H1 (cell line): ENCODE measurements around the gene BTBD9. TPM values are rescaled to one million over a fixed set of nuclear protein-coding genes. Genes with fewer than 3 reads are reported as not detected.

Experiments
- CTCF ChIA-PET: fragments of 300-600 bp; sonication (Branson Sonifier 250); formaldehyde crosslinking; loops from one replicate; lab custom pipeline; 2021; ENCODE audit not compliant: partially characterized antibody; lab: Charles Lee
- POLR2A ChIA-PET: fragments of 300-600 bp; sonication (Branson Sonifier 250); formaldehyde crosslinking; loops from one replicate; lab custom pipeline; 2021; ENCODE audit warnings: inconsistent platforms; ENCODE audit not compliant: partially characterized antibody; lab: Charles Lee
- DNase-seq, 2 experiments: peaks; one replicate each; pipeline versions ENCODE4 v3.0.0 to v3.0.0-alpha.2; 2010 to 2022; ENCODE audit warnings: low spot score in 2 of 2, low read depth in 1 of 2, mixed read lengths in 1 of 2
- FAIRE-seq: peaks from 2 replicates; lab custom pipeline; 2011; peaks lifted over from hg19 to GRCh38; lab: Jason Lieb, UNC
- H2AFZ ChIP-seq: 2 replicates; pipeline ENCODE4 v1.8.1; 2012; ENCODE audit warnings: low read length, inconsistent platforms
- H2AK5ac ChIP-seq: 2 replicates; pipeline ENCODE4 v1.6.1; 2013; ENCODE audit warnings: low read depth, low read length
- H2BK120ac ChIP-seq: replicated peaks from 2 replicates; pipeline ENCODE3; 2013; ENCODE audit warnings: low read depth, low read length, inconsistent platforms
- H2BK12ac ChIP-seq: 2 replicates; pipeline ENCODE4 v1.6.1; 2013; ENCODE audit warnings: low read depth, low read length
- H2BK15ac ChIP-seq: 2 replicates; pipeline ENCODE4 v1.6.1; 2013; ENCODE audit warnings: low read length
- H2BK20ac ChIP-seq: 2 replicates; pipeline ENCODE4 v1.6.1; 2013; ENCODE audit warnings: low read length
- H2BK5ac ChIP-seq: 2 replicates; pipeline ENCODE4 v1.6.1; 2013; ENCODE audit warnings: low read depth, low read length
- H3K14ac ChIP-seq: 2 replicates; pipeline ENCODE4 v1.6.1; 2013; ENCODE audit warnings: inconsistent platforms; ENCODE audit not compliant: insufficient read length
- H3K18ac ChIP-seq: 2 replicates; pipeline ENCODE4 v1.6.1; 2013; ENCODE audit warnings: low read length; ENCODE audit errors: extremely low read depth
- H3K23ac ChIP-seq: 2 replicates; pipeline ENCODE4 v1.6.1; 2013; ENCODE audit warnings: inconsistent platforms; ENCODE audit not compliant: insufficient read length
- H3K23me2 ChIP-seq: 2 replicates; pipeline ENCODE4 v1.6.1; 2013; ENCODE audit warnings: low read depth, low read length
- H3K27ac ChIP-seq: 2 replicates; pipeline ENCODE4 v1.6.1; 2011; ENCODE audit warnings: low read depth, low read length, inconsistent platforms
- H3K27me3 ChIP-seq, 4 experiments: replicated peaks in 1 of 4; 1 replicate in 1 of 4; 2 replicates in 3 of 4; pipeline versions ENCODE4 v1.6.1 to v1.8.1; 2011 to 2013; ENCODE audit warnings: low read length in 3 of 4, mild to moderate bottlenecking in 3 of 4, inconsistent platforms in 2 of 4, mixed read lengths in 2 of 4, moderate library complexity in 1 of 4; ENCODE audit not compliant: control insufficient read depth in 3 of 4, insufficient read depth in 3 of 4; ENCODE audit errors: extremely low read depth in 1 of 4
- H3K36me3 ChIP-seq, 4 experiments: 2 replicates each; pipeline versions ENCODE4 v1.6.1 to v1.8.1; 2011 to 2013; ENCODE audit warnings: mild to moderate bottlenecking in 4 of 4, low read length in 3 of 4, moderate library complexity in 2 of 4, control low read depth in 1 of 4, inconsistent platforms in 1 of 4; ENCODE audit not compliant: insufficient read depth in 4 of 4, control insufficient read depth in 2 of 4
- H3K4ac ChIP-seq: replicated peaks from 2 replicates; pipeline ENCODE3; 2013; ENCODE audit warnings: low read length, low read depth, mixed read lengths, inconsistent platforms; ENCODE audit not compliant: insufficient read length
- H3K4me1 ChIP-seq, 4 experiments: replicated peaks in 1 of 4; 1 replicate in 1 of 4; 2 replicates in 3 of 4; pipeline versions ENCODE4 v1.6.1 to v1.8.1; 2011 to 2013; ENCODE audit warnings: low read length in 3 of 4, inconsistent platforms in 2 of 4, mixed read lengths in 1 of 4; ENCODE audit not compliant: insufficient read depth in 4 of 4, control insufficient read depth in 3 of 4
- H3K4me2 ChIP-seq, 2 experiments: 2 replicates each; pipeline versions ENCODE4 v1.6.1 to v1.8.1; 2011 to 2013; ENCODE audit warnings: low read depth in 2 of 2, low read length in 2 of 2, control low read depth in 1 of 2, inconsistent platforms in 1 of 2, mild to moderate bottlenecking in 1 of 2; ENCODE audit not compliant: insufficient read depth in 1 of 2
- H3K4me3 ChIP-seq, 4 experiments: fragments of 200-600, 300-600 bp in 1 of 4; sonication (generic), shearing (Covaris generic), sonication (Bioruptor Twin) in 1 of 4; 2 replicates each; pipeline versions ENCODE4 v1.5.1 to v1.8.1; 2011 to 2016; ENCODE audit warnings: low read length in 4 of 4, low read depth in 3 of 4, control low read depth in 2 of 4, inconsistent platforms in 2 of 4, mild to moderate bottlenecking in 2 of 4, mixed read lengths in 1 of 4, moderate library complexity in 1 of 4; ENCODE audit not compliant: insufficient read depth in 2 of 4; ENCODE audit errors: extremely low read depth in 1 of 4
- H3K56ac ChIP-seq: replicated peaks from 2 replicates; pipeline ENCODE3; 2013; ENCODE audit warnings: low read depth, mild to moderate bottlenecking, mixed read lengths, low read length, inconsistent platforms; ENCODE audit not compliant: insufficient read length
- H3K79me1 ChIP-seq: 2 replicates; pipeline ENCODE4 v1.6.1; 2013; ENCODE audit warnings: low read depth, low read length, control low read depth
- H3K79me2 ChIP-seq, 2 experiments: 2 replicates each; pipeline versions ENCODE4 v1.6.1 to v1.8.1; 2012 to 2013; ENCODE audit warnings: low read length in 2 of 2, mild to moderate bottlenecking in 2 of 2, inconsistent platforms in 1 of 2; ENCODE audit not compliant: insufficient read depth in 2 of 2, control insufficient read depth in 1 of 2
- H3K9ac ChIP-seq, 4 experiments: replicated peaks in 1 of 4; 1 replicate in 1 of 4; 2 replicates in 3 of 4; pipeline versions ENCODE4 v1.6.1 to v1.8.1; 2011 to 2013; ENCODE audit warnings: low read depth in 3 of 4, low read length in 3 of 4, control low read depth in 2 of 4, mild to moderate bottlenecking in 2 of 4, moderate library complexity in 2 of 4, inconsistent platforms in 1 of 4; ENCODE audit errors: extremely low read depth in 1 of 4
- H3K9me3 ChIP-seq, 2 experiments: 2 replicates each; pipeline versions ENCODE4 v1.6.1 to v1.8.1; 2012 to 2013; ENCODE audit warnings: mild to moderate bottlenecking in 2 of 2, moderate library complexity in 2 of 2, control low read depth in 1 of 2, inconsistent platforms in 1 of 2, low read depth in 1 of 2, low read length in 1 of 2, mixed read lengths in 1 of 2; ENCODE audit not compliant: insufficient read depth in 2 of 2
- H4K20me1 ChIP-seq, 2 experiments: replicated peaks in 1 of 2; 2 replicates each; pipeline versions ENCODE3 to v1.8.1; 2011 to 2013; ENCODE audit warnings: inconsistent platforms in 2 of 2, low read length in 2 of 2, mild to moderate bottlenecking in 1 of 2; ENCODE audit not compliant: insufficient read depth in 2 of 2, control insufficient read depth in 1 of 2
- H4K5ac ChIP-seq: 2 replicates; pipeline ENCODE4 v1.6.1; 2013; ENCODE audit warnings: low read length, low read depth, mixed read lengths, inconsistent platforms; ENCODE audit not compliant: insufficient read length
- H4K8ac ChIP-seq: 2 replicates; pipeline ENCODE4 v1.8.0; 2013; ENCODE audit warnings: mild to moderate bottlenecking, moderate library complexity, low read length, inconsistent platforms; ENCODE audit not compliant: insufficient read depth; ENCODE audit errors: extremely low read depth
- H4K91ac ChIP-seq: replicated peaks from 2 replicates; pipeline ENCODE3; 2013; ENCODE audit warnings: low read length, mixed read lengths, inconsistent platforms; ENCODE audit not compliant: insufficient read length
- CHD2 ChIP-seq: IDR thresholded peaks from 2 replicates; pipeline ENCODE4 v1.6.1; 2012; ENCODE audit warnings: low read length, improper control_type of control experiment
- EGR1 ChIP-seq: IDR thresholded peaks from 2 replicates; pipeline ENCODE4 v1.6.1; 2011; ENCODE audit warnings: low read depth, low read length, borderline replicate concordance
- KDM5A ChIP-seq: fragments of 200-600 bp; IDR thresholded peaks from 2 replicates; pipeline ENCODE4 v1.7.1; 2012; ENCODE audit warnings: mild to moderate bottlenecking, low read length, inconsistent platforms, mixed read lengths
- NANOG ChIP-seq: IDR thresholded peaks from 2 replicates; pipeline ENCODE4 v1.6.1; 2011; ENCODE audit warnings: low read length, low read depth, mild to moderate bottlenecking, inconsistent platforms; ENCODE audit not compliant: insufficient read depth, poor library complexity, severe bottlenecking
- POLR2A ChIP-seq, 2 experiments: IDR thresholded peaks; 1 replicate in 1 of 2; 2 replicates in 1 of 2; pipeline ENCODE4 v1.6.1; 2011; ENCODE audit warnings: low read depth in 2 of 2, low read length in 2 of 2, mild to moderate bottlenecking in 2 of 2; ENCODE audit errors: control extremely low read depth in 1 of 2
- POLR2AphosphoS5 ChIP-seq: IDR thresholded peaks from 2 replicates; pipeline ENCODE4 v1.6.1; 2011; ENCODE audit warnings: low read depth, low read length
- RAD21 ChIP-seq, 2 experiments: IDR thresholded peaks in 1 of 2; conservative IDR thresholded peaks in 1 of 2; 2 replicates each; pipeline ENCODE4 v1.6.1; 2011; ENCODE audit warnings: low read depth in 2 of 2, low read length in 2 of 2, improper control_type of control experiment in 1 of 2, inconsistent platforms in 1 of 2, mild to moderate bottlenecking in 1 of 2, moderate library complexity in 1 of 2
- RBBP5 ChIP-seq: IDR thresholded peaks from 2 replicates; pipeline ENCODE4 v1.7.1; 2012; ENCODE audit warnings: low read depth, mild to moderate bottlenecking, inconsistent platforms, low read length, moderate library complexity, borderline replicate concordance
- SIN3A ChIP-seq, 2 experiments: IDR thresholded peaks in 1 of 2; conservative IDR thresholded peaks in 1 of 2; 2 replicates each; pipeline ENCODE4 v1.6.1; 2011 to 2012; ENCODE audit warnings: low read length in 2 of 2, improper control_type of control experiment in 1 of 2, low read depth in 1 of 2, mild to moderate bottlenecking in 1 of 2
- TAF1 ChIP-seq: IDR thresholded peaks from 2 replicates; pipeline ENCODE4 v1.6.1; 2011; ENCODE audit warnings: mild to moderate bottlenecking, low read depth, low read length
- TAF7 ChIP-seq: optimal IDR thresholded peaks from 2 replicates; pipeline ENCODE3; 2011; ENCODE audit warnings: low read depth, mild to moderate bottlenecking, inconsistent platforms, low read length, moderate library complexity, borderline replicate concordance
- TBP ChIP-seq: IDR thresholded peaks from 2 replicates; pipeline ENCODE4 v1.6.1; 2011; ENCODE audit warnings: low read depth, low read length, improper control_type of control experiment
- WGBS, 2 experiments: shearing (Covaris generic) in 1 of 2; methylation state at CpG; one replicate each; pipeline versions ENCODE4 v1.1.6 to v1.1.7; 2013 to 2015; ENCODE audit warnings: low lambda C conversion rate in 2 of 2, mixed read lengths in 2 of 2, inconsistent platforms in 1 of 2, low coverage in 1 of 2, missing lambda C conversion rate in 1 of 2; ENCODE audit not compliant: insufficient replicate concordance in 2 of 2, insufficient coverage in 1 of 2, insufficient read length in 1 of 2; ENCODE audit errors: extremely low coverage in 1 of 2, missing lambda C conversion rate in 1 of 2; 5-methylcytosine and 5-hydroxymethylcytosine counted together
- polyA plus RNA-seq, 7 experiments: library from polyadenylated mRNA; depleted of rRNA in 3 of 7; stranded (reverse) in 5 of 7; unstranded in 2 of 7; fragments of >200 nt in 5 of 7; fragments of 200-250 nt in 2 of 7; gene quantifications; 1 replicate in 5 of 7; 2 replicates in 1 of 7; 4 replicates in 1 of 7; pipeline versions ENCODE4 v1.2.1 to v1.2.3, GENCODE V29; 2011 to 2013; ENCODE audit warnings: missing spikeins in 2 of 7, mixed read lengths in 2 of 7
- total RNA-seq: library from RNA; stranded (reverse); fragmentation: NEBNext Ultra II Directional; extraction: Animal tissue kit (Norgen Biotek cat#: 25700); gene quantifications from 2 replicates; pipeline ENCODE4 v1.2.1, GENCODE V29; 2021

The BTBD9 gene
- total and polyA plus RNA-seq, 2 of the 8 experiments (the other 6 are each of a cell fraction or from before 2014, with no cell fraction given) = 0.92 to 4.1 TPM

DNA sequence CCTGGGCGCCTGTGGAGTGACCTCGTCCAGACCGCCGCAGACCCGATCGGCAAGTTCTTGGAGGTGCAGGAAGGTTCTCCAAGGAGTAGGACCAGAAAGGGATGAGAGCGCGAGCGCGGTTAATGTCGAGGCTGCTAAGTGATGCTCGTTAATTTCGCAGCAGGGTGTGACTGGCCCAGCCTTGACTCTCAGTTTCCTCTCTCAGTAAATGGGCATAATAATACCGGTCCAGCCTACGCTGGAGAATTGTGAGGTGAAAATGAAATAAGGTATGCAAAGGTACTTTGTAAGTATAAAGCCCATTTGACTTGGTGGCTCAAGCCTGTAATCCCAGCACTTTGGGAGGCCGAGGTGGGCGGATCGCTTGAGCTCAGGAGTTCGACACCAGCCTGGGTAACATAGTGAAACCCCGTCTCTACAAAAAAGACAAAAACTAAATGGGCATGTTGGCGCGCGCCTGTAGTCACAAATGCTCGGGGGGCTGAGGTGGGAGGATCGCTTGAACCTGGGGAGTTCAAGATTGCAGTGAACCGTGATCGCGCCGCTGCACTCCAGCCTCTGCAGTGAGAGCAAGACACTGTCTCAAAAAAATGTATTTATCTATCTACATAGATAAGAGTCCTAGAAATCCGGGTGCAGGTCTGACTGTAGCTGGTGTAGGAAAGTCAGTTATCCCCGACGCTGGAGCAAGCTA lies 634 bp upstream of the BTBD9 start:
- H3K18ac ChIP-seq = peak overlapping the region; percentile 12; the same call in 1 of the 2 replicates
- CTCF ChIA-PET = no interaction called here
- FAIRE-seq = no peak
- TF ChIP-seq TAF7 (peak; percentile 17), SIN3A (conservative IDR thresholded peaks at IDR 0.05 in 1 of 2, IDR thresholded peaks at IDR 0.05 in 1 of 2; ENCODE audit: low read depth in 1 of 2, low read length in 2 of 2) (no peak; a peak in 1 of 4 replicates), CHD2 (no peak), RAD21 (IDR thresholded peaks at IDR 0.05 in 1 of 2, conservative IDR thresholded peaks at IDR 0.05 in 1 of 2; ENCODE audit: low read depth in 2 of 2, low read length in 2 of 2) (no peak), TAF1 (peak; percentile 80), POLR2A (IDR thresholded peaks at IDR 0.05; ENCODE audit: control extremely low read depth in 1 of 2, low read depth in 2 of 2, low read length in 2 of 2) (0 out of 3 replicates have a peak, but pooled peaks of 1 of the 2 experiments have one; percentile 11), POLR2AphosphoS5 (0 out of 2 replicates have a peak, but pooled peaks have one; percentile 25), EGR1 (no peak), RBBP5 (0 out of 2 replicates have a peak, but pooled peaks have one; percentile 2), NANOG (peak; percentile 20), TBP (no peak), KDM5A (no peak)

More for the DNA sequence above, 634 bp upstream of the BTBD9 start:
- H3K79me1 ChIP-seq = no peaks in the 10 kb centered on the region
- H3K4me3 ChIP-seq = peak overlapping the region; percentile 74 to 91 (median 82)
- no peak overlapping the region for H2BK20ac ChIP-seq
- 30% methylated on average over 32 of the region's 32 CpGs; no CpG with 5 or more reads in 1 of the 2 experiments for WGBS, 2 experiments
- no peak for DNase-seq
- no peaks in the 10 kb centered on the region for H3K27me3 ChIP-seq
- no peak overlapping the region for H3K14ac ChIP-seq
- peak overlapping the region; percentile 22 to 83 (median 76) for H3K9ac ChIP-seq
- H3K9me3 ChIP-seq = no peaks in the 10 kb centered on the region
- H2AK5ac ChIP-seq = no peak overlapping the region
- H3K27ac ChIP-seq = peak overlapping the region; percentile 76; the same call in 1 of the 2 replicates
- no peak overlapping the region for H2BK15ac ChIP-seq
- no peak overlapping the region for H3K23ac ChIP-seq
- no peak overlapping the region for H2BK5ac ChIP-seq
- H3K4me2 ChIP-seq = peak overlapping the region; percentile 75 to 93
- peak overlapping the region; percentile 89 for H2AFZ ChIP-seq
- 0 out of 2 replicates have a peak overlapping the region, but pooled peaks have one; percentile 43 for H2BK12ac ChIP-seq
- no peak overlapping the region for H2BK120ac ChIP-seq
- H4K20me1 ChIP-seq = no peaks in the 10 kb centered on the region
- no peak overlapping the region for H4K91ac ChIP-seq
- H4K8ac ChIP-seq = peak overlapping the region; percentile 93
- H3K4me1 ChIP-seq = peaks cover 0 to 7% (median 5%) of the 10 kb centered on the region in 4 experiments; a peak in 5 of 7 replicates
- no peak overlapping the region for H3K56ac ChIP-seq
- POLR2A ChIA-PET = interaction anchor here (0.6 to 1.9 kb wide), 4 partner anchors 13 to 33 kb away, joined by 3 to 8 read pairs (median 4); no protein-coding TSS in a partner anchor
- peaks cover 0 to 5% of the 10 kb centered on the region in 2 experiments; a peak in 2 of 4 replicates for H3K79me2 ChIP-seq
- peaks cover 9% of the 10 kb centered on the region; the same call in 1 of the 2 replicates for H3K23me2 ChIP-seq
- no peak overlapping the region for H3K4ac ChIP-seq
- no peaks in the 10 kb centered on the region for H3K36me3 ChIP-seq
- no peak overlapping the region for H4K5ac ChIP-seq
